GM12872 (cell line): ENCODE measurements around the gene CAPN14.
A peak's percentile ranks its signal among the peaks of the same experiment; 100 is the strongest.

Source experiments
- TF ChIP-seq, protein P1 (sequence below): IDR thresholded peaks from 3 replicates; pipeline ENCODE4 v1.5.1; 2011; ENCODE audit warnings: low read depth, mild to moderate bottlenecking, low read length, moderate library complexity; ENCODE audit not compliant: insufficient read depth

CAPN14 gene

DNA sequence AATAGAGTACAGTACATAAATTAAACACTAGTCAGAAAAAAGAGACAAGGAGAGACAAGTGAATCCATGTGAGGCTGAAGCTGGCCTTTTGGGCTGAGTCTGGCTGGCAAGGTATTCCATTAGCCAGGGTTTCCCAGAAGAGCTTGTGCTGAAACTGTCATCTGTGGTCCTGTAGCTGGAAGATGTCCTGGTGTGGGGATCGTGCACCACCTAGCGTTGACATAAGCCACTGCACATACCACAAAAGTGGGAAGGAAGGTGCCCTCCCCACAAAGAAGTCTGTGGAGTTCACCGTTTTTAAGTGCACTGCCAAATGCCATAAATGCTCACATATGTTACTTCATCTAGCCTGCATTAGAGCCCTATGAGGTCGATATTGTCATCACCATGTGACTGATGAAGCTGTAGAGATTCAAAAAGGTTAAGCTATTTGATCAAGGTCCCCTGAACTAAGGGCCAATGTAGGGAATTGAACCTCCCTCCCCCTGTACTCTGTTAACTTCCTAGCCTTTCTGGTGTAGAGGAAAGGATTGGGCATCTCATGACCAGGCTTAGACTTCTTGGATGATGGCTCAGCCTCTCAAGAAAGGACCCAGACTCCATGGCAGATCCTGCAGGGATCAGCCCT lies 47.1 kb downstream of the CAPN14 start:
- TF ChIP-seq, protein P1, sequence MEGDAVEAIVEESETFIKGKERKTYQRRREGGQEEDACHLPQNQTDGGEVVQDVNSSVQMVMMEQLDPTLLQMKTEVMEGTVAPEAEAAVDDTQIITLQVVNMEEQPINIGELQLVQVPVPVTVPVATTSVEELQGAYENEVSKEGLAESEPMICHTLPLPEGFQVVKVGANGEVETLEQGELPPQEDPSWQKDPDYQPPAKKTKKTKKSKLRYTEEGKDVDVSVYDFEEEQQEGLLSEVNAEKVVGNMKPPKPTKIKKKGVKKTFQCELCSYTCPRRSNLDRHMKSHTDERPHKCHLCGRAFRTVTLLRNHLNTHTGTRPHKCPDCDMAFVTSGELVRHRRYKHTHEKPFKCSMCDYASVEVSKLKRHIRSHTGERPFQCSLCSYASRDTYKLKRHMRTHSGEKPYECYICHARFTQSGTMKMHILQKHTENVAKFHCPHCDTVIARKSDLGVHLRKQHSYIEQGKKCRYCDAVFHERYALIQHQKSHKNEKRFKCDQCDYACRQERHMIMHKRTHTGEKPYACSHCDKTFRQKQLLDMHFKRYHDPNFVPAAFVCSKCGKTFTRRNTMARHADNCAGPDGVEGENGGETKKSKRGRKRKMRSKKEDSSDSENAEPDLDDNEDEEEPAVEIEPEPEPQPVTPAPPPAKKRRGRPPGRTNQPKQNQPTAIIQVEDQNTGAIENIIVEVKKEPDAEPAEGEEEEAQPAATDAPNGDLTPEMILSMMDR = peak; percentile 97

DNA sequence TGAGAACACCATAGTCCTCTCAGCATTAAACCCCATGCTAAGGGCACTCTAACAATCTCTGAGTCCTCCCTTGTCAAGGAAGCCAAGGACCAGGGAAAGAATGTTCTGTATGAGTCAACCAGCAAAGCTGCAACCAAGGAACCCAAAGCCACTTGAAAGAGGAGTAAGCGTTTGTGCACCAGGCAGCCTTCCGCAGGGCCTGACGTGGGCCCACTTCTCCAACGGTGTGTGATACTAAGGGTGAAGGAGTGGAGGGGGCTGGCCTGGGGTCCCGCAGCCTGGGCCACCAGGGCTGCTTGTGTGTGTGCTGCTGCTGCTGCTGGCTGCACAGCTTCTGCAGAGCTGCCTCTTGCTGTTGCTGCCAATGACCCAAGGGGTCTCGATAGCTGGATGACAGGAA lies 49.0 kb downstream of the CAPN14 start:
- TF ChIP-seq, protein P1 = no peak

DNA sequence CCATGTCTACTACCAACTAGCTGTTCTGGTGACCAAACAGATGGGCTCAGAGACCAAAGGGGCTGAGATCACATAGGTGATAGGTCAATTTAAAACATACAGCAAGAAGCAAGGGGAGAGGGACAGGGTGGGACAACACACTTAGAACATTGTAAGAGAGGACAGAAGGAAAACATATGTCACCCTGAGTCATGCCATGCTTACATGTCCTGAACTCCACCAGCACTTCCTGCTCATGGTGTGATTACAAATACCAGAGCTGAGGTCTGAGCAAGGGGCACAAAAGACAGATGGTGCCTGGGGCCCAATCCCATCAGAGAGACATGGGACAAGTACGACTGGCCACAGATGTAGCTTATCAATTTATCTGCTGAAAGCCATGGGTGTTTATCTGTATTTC lies 50.4 kb downstream of the CAPN14 start:
- TF ChIP-seq, protein P1 = no peak

DNA sequence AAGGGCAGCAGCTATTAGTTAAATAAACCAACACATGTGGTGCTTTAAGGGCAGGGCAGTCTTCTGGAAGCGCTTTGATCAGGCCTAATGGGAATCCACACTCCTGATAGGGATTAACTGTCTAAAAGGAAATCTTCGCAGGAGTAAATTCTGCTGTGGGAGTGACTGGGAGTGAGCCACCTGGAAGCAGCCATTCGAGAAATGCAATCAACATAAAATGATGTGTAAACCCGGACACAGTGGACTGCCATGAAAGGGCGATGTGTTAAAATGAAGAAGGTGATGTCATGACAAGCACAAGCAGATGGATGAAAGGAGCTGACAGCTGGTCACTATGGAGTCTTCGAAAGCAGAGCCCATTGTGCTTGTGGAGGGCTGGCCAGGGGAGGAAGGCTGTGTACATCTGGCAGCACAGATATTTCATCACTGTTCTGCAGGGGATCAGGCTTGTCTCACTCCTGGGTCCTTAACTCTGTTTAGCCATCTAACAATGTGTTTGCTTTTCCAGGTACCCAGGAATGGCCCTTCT lies 54.2 kb downstream of the CAPN14 start:
- TF ChIP-seq, protein P1 = no peak

DNA sequence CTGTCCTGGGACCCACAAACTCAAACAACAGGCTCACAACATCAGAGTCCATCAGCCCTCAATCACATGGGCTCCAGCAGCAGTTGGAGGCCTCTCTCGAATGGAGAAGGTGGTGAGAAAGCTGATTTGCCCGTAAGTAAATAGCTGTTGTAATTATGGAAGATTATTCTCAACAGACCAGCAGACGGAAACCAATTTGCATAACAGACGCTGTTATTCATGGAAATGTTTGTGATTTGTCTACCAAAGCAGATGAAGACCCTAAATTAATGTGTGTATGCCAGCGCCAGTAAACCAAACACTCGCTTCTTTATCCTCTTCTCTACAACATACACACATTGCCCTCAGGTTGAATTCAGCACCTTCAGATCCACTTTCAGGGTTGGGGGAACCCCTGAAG lies 55.7 kb downstream of the CAPN14 start:
- TF ChIP-seq, protein P1 = no peak

DNA sequence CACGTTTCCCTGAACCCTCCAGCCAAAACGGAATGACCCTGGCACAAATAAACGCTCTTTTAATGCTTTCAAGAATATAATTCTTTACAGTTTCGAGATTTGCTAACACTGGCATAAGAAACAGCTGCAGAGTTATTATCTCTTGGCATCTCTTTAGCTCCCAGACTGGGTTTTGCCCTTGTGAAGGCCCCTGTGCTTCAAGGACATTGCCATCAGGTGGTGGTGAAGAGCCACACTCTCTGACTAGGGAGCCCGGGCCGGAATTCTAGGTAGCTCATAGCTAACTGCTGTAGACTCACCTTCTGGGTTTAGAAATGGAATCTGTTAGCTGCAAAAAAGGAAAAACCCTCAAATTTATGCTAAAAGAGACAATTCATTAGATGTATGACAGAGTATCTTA lies 65.8 kb downstream of the CAPN14 start:
- TF ChIP-seq, protein P1 = no peak

DNA sequence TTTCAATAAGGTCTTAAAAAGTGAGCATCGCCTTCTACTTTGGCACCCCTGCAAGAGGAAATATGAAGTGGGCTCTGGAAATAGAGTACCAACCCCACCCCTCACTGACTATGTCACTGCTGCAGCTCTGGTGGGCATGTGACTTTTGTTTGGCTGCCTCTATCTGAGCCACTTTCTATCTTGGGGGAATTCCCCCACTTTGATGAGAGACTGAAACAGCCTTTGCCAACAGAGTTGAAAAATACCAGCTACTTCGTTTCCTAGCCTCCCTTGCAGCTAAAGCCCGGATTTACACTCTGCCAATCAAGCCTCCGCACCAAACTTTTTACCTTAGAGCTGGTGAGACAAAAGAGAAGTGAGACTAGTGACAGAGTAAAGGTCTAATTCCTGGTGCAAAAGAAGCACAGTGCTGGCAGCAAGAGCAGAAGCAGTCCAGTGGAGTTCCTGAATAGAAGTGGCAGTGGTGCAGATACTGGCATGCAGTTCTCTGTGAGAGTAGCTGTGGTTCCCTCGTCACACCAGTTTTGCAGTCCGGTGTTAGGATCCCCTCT lies 67.1 kb downstream of the CAPN14 start:
- TF ChIP-seq, protein P1 = no peak
